Measurements from ENCODE around the gene GXYLT2. TPM values are rescaled to one million over a fixed set of nuclear protein-coding genes. Genes with fewer than 3 reads are reported as not detected.

Gene GXYLT2
- total RNA-seq, 1 experiment from 2014 or later: 4.8 TPM

GRCh38 chr3:72947715-72948490 lies 60.1 kb downstream of the GXYLT2 start:
- no peak for DNase-seq
- peaks cover 5% of the 10 kb centered on the region for H3K36me3 Mint-ChIP-seq (ENCODE audit: insufficient read depth, unreplicated experiment)
- H3K27ac Mint-ChIP-seq (ENCODE audit: unreplicated experiment): no peak overlapping the region
- BruUV-seq (replicated peaks): no TSS peak
- TF ChIP-seq CTCF (IDR thresholded peaks at IDR 0.05; ENCODE audit: insufficient read depth in 1 of 2, low read depth in 1 of 2, low read length in 1 of 2, severe bottlenecking in 1 of 2, unreplicated experiment in 1 of 2): no peak
- intact Hi-C loops (cut with micrococcal nuclease; ENCODE audit: unreplicated experiment): no loop called here
- no peaks in the 10 kb centered on the region for H3K36me3 ChIP-seq (ENCODE audit: control insufficient read depth, insufficient read depth, low read length)
- H3K4me1 ChIP-seq: peaks cover 15% of the 10 kb centered on the region
- no peak overlapping the region for H3K4me3 ChIP-seq (ENCODE audit: low read depth, low read length)
- H3K9me3 Mint-ChIP-seq (ENCODE audit: unreplicated experiment): no peaks in the 10 kb centered on the region
- H3K27me3 Mint-ChIP-seq (ENCODE audit: insufficient read depth, unreplicated experiment): no peaks in the 10 kb centered on the region
- H3K4me1 Mint-ChIP-seq (ENCODE audit: low read depth, unreplicated experiment): peaks cover 26% of the 10 kb centered on the region
- H3K9me3 ChIP-seq: no peaks in the 10 kb centered on the region
- CTCF ChIA-PET: interaction anchor here (0.6 kb wide), 1 partner anchor 49 kb away, joined by 3 read pairs; no protein-coding TSS in a partner anchor
- no peak overlapping the region for H3K4me3 Mint-ChIP-seq (ENCODE audit: unreplicated experiment)
- no peaks in the 10 kb centered on the region for H3K27me3 ChIP-seq (replicated peaks; ENCODE audit: control insufficient read depth, insufficient read depth, low read length)
- POLR2A ChIA-PET: no interaction called here

GRCh38 chr3:72949016-72949415 lies 61.2 kb downstream of the GXYLT2 start:
- Histone ChIP-seq H3K36me3 (ENCODE audit: control insufficient read depth, insufficient read depth, low read length) (no peaks in the 10 kb centered on the region), H3K9me3 (no peaks in the 10 kb centered on the region), H3K27me3 (replicated peaks; ENCODE audit: control insufficient read depth, insufficient read depth, low read length) (no peaks in the 10 kb centered on the region), H3K4me1 (peaks cover 27% of the 10 kb centered on the region), H3K4me3 (ENCODE audit: low read depth, low read length) (no peak overlapping the region)
- Mint-ChIP-seq H3K9me3 (ENCODE audit: unreplicated experiment) (no peaks in the 10 kb centered on the region), H3K36me3 (ENCODE audit: insufficient read depth, unreplicated experiment) (peaks cover 5% of the 10 kb centered on the region), H3K27me3 (ENCODE audit: insufficient read depth, unreplicated experiment) (no peaks in the 10 kb centered on the region), H3K27ac (ENCODE audit: unreplicated experiment) (no peak overlapping the region), H3K4me3 (ENCODE audit: unreplicated experiment) (no peak overlapping the region), H3K4me1 (ENCODE audit: low read depth, unreplicated experiment) (peaks cover 26% of the 10 kb centered on the region)
- no TSS peak for BruUV-seq (replicated peaks)
- CTCF ChIA-PET: no interaction called here
- POLR2A ChIA-PET: no interaction called here
- intact Hi-C loops (cut with micrococcal nuclease; ENCODE audit: unreplicated experiment): no loop called here
- no peak for TF ChIP-seq CTCF (IDR thresholded peaks at IDR 0.05; ENCODE audit: insufficient read depth in 1 of 2, low read depth in 1 of 2, low read length in 1 of 2, severe bottlenecking in 1 of 2, unreplicated experiment in 1 of 2)
- DNase-seq: no peak

GRCh38 chr3:72950372-72950771 lies 62.5 kb downstream of the GXYLT2 start:
- intact Hi-C loops (cut with micrococcal nuclease; ENCODE audit: unreplicated experiment): no loop called here
- POLR2A ChIA-PET: interaction anchor here (0.6 kb wide), 1 partner anchor 211 kb away, joined by 9 read pairs; no protein-coding TSS in a partner anchor
- no peaks in the 10 kb centered on the region for H3K27me3 Mint-ChIP-seq (ENCODE audit: insufficient read depth, unreplicated experiment)

More at GRCh38 chr3:72950372-72950771, 62.5 kb downstream of the GXYLT2 start:
- Histone ChIP-seq H3K4me1 (peaks cover 35% of the 10 kb centered on the region), H3K4me3 (ENCODE audit: low read depth, low read length) (no peak overlapping the region), H3K36me3 (ENCODE audit: control insufficient read depth, insufficient read depth, low read length) (no peaks in the 10 kb centered on the region), H3K27me3 (replicated peaks; ENCODE audit: control insufficient read depth, insufficient read depth, low read length) (no peaks in the 10 kb centered on the region), H3K9me3 (no peaks in the 10 kb centered on the region)
- no peak for DNase-seq
- CTCF ChIA-PET: no interaction called here
- Mint-ChIP-seq H3K36me3 (ENCODE audit: insufficient read depth, unreplicated experiment) (peaks cover 5% of the 10 kb centered on the region), H3K4me3 (ENCODE audit: unreplicated experiment) (no peak overlapping the region), H3K4me1 (ENCODE audit: low read depth, unreplicated experiment) (peaks cover 26% of the 10 kb centered on the region), H3K9me3 (ENCODE audit: unreplicated experiment) (no peaks in the 10 kb centered on the region), H3K27ac (ENCODE audit: unreplicated experiment) (no peak overlapping the region)
- BruUV-seq (replicated peaks): no TSS peak
- TF ChIP-seq CTCF (IDR thresholded peaks at IDR 0.05; ENCODE audit: insufficient read depth in 1 of 2, low read depth in 1 of 2, low read length in 1 of 2, severe bottlenecking in 1 of 2, unreplicated experiment in 1 of 2): no peak

Data from Caco-2 (cell line).